Measurements from ENCODE around the gene ALOX5. TPM values are rescaled to one million over a fixed set of nuclear protein-coding genes. Genes with fewer than 3 reads are reported as not detected.
A peak's percentile ranks its signal among the peaks of the same experiment; 100 is the strongest.

ALOX5 gene
- total and polyA plus RNA-seq, 2 donors = 25.7 to 52.5 TPM

GRCh38 chr10:45418849-45419675 is 45.0 kb downstream of the ALOX5 start:
- peak; percentile 28 for DNase-seq (ENCODE audit: extremely low spot score)
- no peaks in the 10 kb centered on the region for H3K36me3 ChIP-seq (ENCODE audit: insufficient read depth)
- 8% methylated on average over 60 of the region's 60 CpGs for WGBS

GRCh38 chr10:45419676-45420025 is 45.6 kb downstream of the ALOX5 start:
- no peak for DNase-seq (ENCODE audit: extremely low spot score)
- peak overlapping the region; percentile 69 for H3K27ac ChIP-seq (ENCODE audit: low read depth)
- 19% methylated on average over 12 of the region's 12 CpGs for WGBS

More at GRCh38 chr10:45418849-45419675, 45.0 kb downstream of the ALOX5 start:
- peak overlapping the region; percentile 80 for H3K27ac ChIP-seq (ENCODE audit: low read depth)
- H3K4me3 ChIP-seq (ENCODE audit: low read depth, low read length) = peak overlapping the region; percentile 51
- H3K4me1 ChIP-seq (ENCODE audit: insufficient read depth) = no peaks in the 10 kb centered on the region

GRCh38 chr10:45420453-45421192 is 46.6 kb downstream of the ALOX5 start:
- Histone ChIP-seq H3K4me1 (ENCODE audit: insufficient read depth) (no peaks in the 10 kb centered on the region), H3K4me3 (ENCODE audit: low read depth, low read length) (no peak overlapping the region), H3K27ac (ENCODE audit: low read depth) (no peak overlapping the region), H3K36me3 (ENCODE audit: insufficient read depth) (no peaks in the 10 kb centered on the region)
- peak; percentile 2 for DNase-seq (ENCODE audit: extremely low spot score)
- WGBS = 26% methylated on average over 16 of the region's 16 CpGs

More at GRCh38 chr10:45419676-45420025, 45.6 kb downstream of the ALOX5 start:
- no peaks in the 10 kb centered on the region for H3K4me1 ChIP-seq (ENCODE audit: insufficient read depth)
- peak overlapping the region; percentile 51 for H3K4me3 ChIP-seq (ENCODE audit: low read depth, low read length)
- H3K36me3 ChIP-seq (ENCODE audit: insufficient read depth) = no peaks in the 10 kb centered on the region

- Histone ChIP-seq H3K27ac (ENCODE audit: low read depth) (no peak overlapping the region), H3K4me1 (ENCODE audit: insufficient read depth) (no peaks in the 10 kb centered on the region), H3K36me3 (ENCODE audit: insufficient read depth) (no peaks in the 10 kb centered on the region), H3K4me3 (ENCODE audit: low read depth, low read length) (no peak overlapping the region)
- no peak for DNase-seq (ENCODE audit: extremely low spot score)
- 70% methylated on average over 7 of the region's 7 CpGs for WGBS
Measured at GRCh38 chr10:45421221-45422097, 47.4 kb downstream of the ALOX5 start.

GRCh38 chr10:45422207-45422865 is 48.3 kb downstream of the ALOX5 start:
- H3K4me1 ChIP-seq (ENCODE audit: insufficient read depth) = no peaks in the 10 kb centered on the region
- no peak overlapping the region for H3K4me3 ChIP-seq (ENCODE audit: low read depth, low read length)
- H3K36me3 ChIP-seq (ENCODE audit: insufficient read depth) = no peaks in the 10 kb centered on the region
- DNase-seq (ENCODE audit: extremely low spot score) = no peak
- H3K27ac ChIP-seq (ENCODE audit: low read depth) = no peak overlapping the region
- WGBS = 72% methylated on average over 6 of the region's 6 CpGs

GRCh38 chr10:45422866-45423659 is 49.0 kb downstream of the ALOX5 start:
- H3K4me1 ChIP-seq (ENCODE audit: insufficient read depth) = no peaks in the 10 kb centered on the region
- 87% methylated on average over 9 of the region's 9 CpGs for WGBS
- no peak overlapping the region for H3K4me3 ChIP-seq (ENCODE audit: low read depth, low read length)
- no peaks in the 10 kb centered on the region for H3K36me3 ChIP-seq (ENCODE audit: insufficient read depth)
- DNase-seq (ENCODE audit: extremely low spot score) = no peak
- H3K27ac ChIP-seq (ENCODE audit: low read depth) = no peak overlapping the region

GRCh38 chr10:45423976-45424499 is 50.0 kb downstream of the ALOX5 start:
- Histone ChIP-seq H3K4me3 (ENCODE audit: low read depth, low read length) (no peak overlapping the region), H3K36me3 (ENCODE audit: insufficient read depth) (no peaks in the 10 kb centered on the region), H3K27ac (ENCODE audit: low read depth) (no peak overlapping the region), H3K4me1 (ENCODE audit: insufficient read depth) (no peaks in the 10 kb centered on the region)
- DNase-seq (ENCODE audit: extremely low spot score) = no peak
- 86% methylated on average over 7 of the region's 7 CpGs for WGBS

- DNase-seq (ENCODE audit: extremely low spot score) = no peak
Measured at GRCh38 chr10:45424668-45425404, 50.8 kb downstream of the ALOX5 start.

GRCh38 chr10:45425621-45426563 is 51.9 kb downstream of the ALOX5 start:
- DNase-seq (ENCODE audit: extremely low spot score) = no peak
- Histone ChIP-seq H3K36me3 (ENCODE audit: insufficient read depth) (no peaks in the 10 kb centered on the region), H3K4me3 (ENCODE audit: low read depth, low read length) (no peak overlapping the region), H3K4me1 (ENCODE audit: insufficient read depth) (no peaks in the 10 kb centered on the region), H3K27ac (ENCODE audit: low read depth) (no peak overlapping the region)
- WGBS = 81% methylated on average over 10 of the region's 10 CpGs

More at GRCh38 chr10:45424668-45425404, 50.8 kb downstream of the ALOX5 start:
- no peaks in the 10 kb centered on the region for H3K4me1 ChIP-seq (ENCODE audit: insufficient read depth)
- H3K27ac ChIP-seq (ENCODE audit: low read depth) = no peak overlapping the region
- WGBS = 71% methylated on average over 15 of the region's 15 CpGs
- H3K36me3 ChIP-seq (ENCODE audit: insufficient read depth) = no peaks in the 10 kb centered on the region
- no peak overlapping the region for H3K4me3 ChIP-seq (ENCODE audit: low read depth, low read length)

GRCh38 chr10:45427262-45427969 is 53.4 kb downstream of the ALOX5 start:
- DNase-seq (ENCODE audit: extremely low spot score) = no peak
- Histone ChIP-seq H3K27ac (ENCODE audit: low read depth) (no peak overlapping the region), H3K4me1 (ENCODE audit: insufficient read depth) (no peaks in the 10 kb centered on the region), H3K36me3 (ENCODE audit: insufficient read depth) (no peaks in the 10 kb centered on the region), H3K4me3 (ENCODE audit: low read depth, low read length) (no peak overlapping the region)
- 29% methylated on average over 50 of the region's 50 CpGs for WGBS

All from urinary bladder (tissue), 4 donors.